Esophagus muscularis mucosa (tissue), 4 donors: ENCODE data around the gene PCBP3.

Experiments used
- EP300 ChIP-seq: sonication (generic); formaldehyde crosslinking; IDR thresholded peaks from one replicate; pipeline ENCODE4 v1.6.1; 2017; ENCODE audit warnings: antibody characterized with exemption
- POLR2A ChIP-seq: fragments of 450-650 bp; IDR thresholded peaks from one replicate; pipeline ENCODE4 v1.6.1; 2017; ENCODE audit warnings: antibody characterized with exemption, moderate library complexity, mild to moderate bottlenecking, low read depth
- POLR2AphosphoS5 ChIP-seq, 2 donors: sonication (generic); formaldehyde crosslinking; IDR thresholded peaks; one replicate each; pipeline ENCODE4 v1.6.1; 2017; ENCODE audit warnings: antibody characterized with exemption in 2 of 2
- TF ChIP-seq, protein P1 (sequence below), 3 experiments: fragments of 200-600 bp in 2 of 3; fragments of 450-650 bp in 1 of 3; sonication (generic) in 2 of 3; IDR thresholded peaks; one replicate each; pipeline ENCODE4 v1.5.1; 2017 to 2019; ENCODE audit warnings: antibody characterized with exemption in 3 of 3, mild to moderate bottlenecking in 2 of 3, moderate library complexity in 1 of 3

GRCh38 chr21:45986316-45987051, 343.0 kb downstream of the PCBP3 start:
- TF ChIP-seq, protein P1, sequence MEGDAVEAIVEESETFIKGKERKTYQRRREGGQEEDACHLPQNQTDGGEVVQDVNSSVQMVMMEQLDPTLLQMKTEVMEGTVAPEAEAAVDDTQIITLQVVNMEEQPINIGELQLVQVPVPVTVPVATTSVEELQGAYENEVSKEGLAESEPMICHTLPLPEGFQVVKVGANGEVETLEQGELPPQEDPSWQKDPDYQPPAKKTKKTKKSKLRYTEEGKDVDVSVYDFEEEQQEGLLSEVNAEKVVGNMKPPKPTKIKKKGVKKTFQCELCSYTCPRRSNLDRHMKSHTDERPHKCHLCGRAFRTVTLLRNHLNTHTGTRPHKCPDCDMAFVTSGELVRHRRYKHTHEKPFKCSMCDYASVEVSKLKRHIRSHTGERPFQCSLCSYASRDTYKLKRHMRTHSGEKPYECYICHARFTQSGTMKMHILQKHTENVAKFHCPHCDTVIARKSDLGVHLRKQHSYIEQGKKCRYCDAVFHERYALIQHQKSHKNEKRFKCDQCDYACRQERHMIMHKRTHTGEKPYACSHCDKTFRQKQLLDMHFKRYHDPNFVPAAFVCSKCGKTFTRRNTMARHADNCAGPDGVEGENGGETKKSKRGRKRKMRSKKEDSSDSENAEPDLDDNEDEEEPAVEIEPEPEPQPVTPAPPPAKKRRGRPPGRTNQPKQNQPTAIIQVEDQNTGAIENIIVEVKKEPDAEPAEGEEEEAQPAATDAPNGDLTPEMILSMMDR (IDR thresholded peaks at IDR 0.05): no peak
- TF ChIP-seq EP300 (no peak), POLR2A (no peak), POLR2AphosphoS5 (IDR thresholded peaks at IDR 0.05) (no peak)
